GM03348 (cell line): ENCODE measurements around the gene TNS3.
"Not testable (repeated sequence)": the region's sequence is repeated elsewhere in the genome, so short reads cannot be mapped to it uniquely, and the experiment has no call there.

Experiments
- DNase-seq: peaks from one replicate; pipeline ENCODE4 v3.0.0; 2012; ENCODE audit warnings: low spot score

TNS3 gene

DNA sequence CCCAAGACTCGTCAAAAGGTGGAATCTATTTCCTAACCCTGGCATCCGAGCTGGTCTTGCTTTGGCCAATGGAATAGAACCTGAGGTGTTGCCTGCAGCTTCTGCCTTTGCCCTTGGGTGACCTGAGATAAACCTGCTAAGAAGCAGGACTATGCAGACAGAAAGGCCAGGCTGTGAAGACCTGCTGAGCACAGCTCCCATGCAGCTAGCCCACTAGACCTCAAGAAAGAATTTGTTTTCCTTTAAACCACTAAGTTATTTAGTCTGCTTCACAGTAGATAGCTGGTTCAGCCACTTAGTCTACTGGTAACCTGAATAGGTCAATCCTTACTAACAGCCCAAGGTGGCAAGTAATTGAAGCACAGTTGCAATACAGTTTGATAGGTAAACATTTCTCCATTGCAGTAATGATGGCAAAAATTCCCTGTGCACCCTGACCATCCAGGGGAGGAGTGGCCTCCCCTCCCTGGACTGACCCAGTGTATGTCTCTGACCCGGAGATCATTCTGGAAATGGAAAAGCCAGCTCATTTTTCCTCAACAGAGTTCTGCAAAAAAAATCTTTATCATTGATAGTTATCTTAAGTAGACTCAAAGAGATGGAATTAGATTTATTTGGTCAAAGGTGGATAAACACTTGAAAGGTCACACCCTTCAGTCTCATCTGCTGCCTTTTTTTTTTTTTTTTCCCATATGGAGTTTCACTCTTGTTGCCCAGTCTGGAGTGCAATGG lies 20.0 kb downstream of the TNS3 start:
- no peak for DNase-seq

DNA sequence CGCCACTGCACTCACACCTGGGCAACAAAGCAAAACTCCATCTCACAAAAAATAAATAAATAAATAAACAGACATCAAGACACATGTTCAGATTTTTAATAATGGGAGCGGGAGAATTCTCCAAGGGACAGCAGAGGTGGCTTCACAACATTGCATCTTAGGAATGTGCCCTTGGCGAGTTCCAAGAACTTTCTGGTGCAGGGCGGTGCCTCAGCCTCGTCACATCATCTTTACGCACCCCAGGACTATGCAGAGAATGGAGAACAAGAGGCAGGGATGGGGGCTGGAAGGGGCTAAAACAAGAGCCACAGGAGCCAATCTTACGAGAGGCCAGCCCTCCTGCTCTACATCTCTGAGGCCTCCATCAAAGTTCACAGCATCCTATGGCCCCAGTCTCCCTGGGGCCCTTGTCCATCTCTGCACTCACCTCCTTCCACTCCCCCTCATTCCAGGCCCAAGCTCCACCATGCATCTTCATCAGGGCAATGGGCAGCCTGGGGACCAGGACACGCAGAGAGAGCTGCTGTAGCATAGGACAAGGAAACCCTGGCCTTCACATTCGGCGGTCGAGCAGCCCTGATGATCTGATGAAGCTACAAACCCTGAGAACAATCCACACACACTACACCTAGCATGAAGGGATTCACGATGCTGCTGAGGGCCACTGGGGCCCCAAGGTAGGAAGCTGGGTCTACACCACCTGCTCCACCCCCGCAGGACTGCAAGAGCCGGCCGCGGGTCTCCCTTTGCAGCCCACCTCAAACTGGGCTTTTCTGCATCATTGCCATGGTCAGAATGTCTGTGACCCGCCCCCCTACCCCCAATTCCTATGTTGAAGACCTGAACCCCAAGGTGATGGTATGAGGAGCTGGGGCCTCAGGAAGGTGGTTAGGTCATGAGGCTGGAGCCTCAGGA lies 22.3 kb downstream of the TNS3 start:
- DNase-seq, result no peak

DNA sequence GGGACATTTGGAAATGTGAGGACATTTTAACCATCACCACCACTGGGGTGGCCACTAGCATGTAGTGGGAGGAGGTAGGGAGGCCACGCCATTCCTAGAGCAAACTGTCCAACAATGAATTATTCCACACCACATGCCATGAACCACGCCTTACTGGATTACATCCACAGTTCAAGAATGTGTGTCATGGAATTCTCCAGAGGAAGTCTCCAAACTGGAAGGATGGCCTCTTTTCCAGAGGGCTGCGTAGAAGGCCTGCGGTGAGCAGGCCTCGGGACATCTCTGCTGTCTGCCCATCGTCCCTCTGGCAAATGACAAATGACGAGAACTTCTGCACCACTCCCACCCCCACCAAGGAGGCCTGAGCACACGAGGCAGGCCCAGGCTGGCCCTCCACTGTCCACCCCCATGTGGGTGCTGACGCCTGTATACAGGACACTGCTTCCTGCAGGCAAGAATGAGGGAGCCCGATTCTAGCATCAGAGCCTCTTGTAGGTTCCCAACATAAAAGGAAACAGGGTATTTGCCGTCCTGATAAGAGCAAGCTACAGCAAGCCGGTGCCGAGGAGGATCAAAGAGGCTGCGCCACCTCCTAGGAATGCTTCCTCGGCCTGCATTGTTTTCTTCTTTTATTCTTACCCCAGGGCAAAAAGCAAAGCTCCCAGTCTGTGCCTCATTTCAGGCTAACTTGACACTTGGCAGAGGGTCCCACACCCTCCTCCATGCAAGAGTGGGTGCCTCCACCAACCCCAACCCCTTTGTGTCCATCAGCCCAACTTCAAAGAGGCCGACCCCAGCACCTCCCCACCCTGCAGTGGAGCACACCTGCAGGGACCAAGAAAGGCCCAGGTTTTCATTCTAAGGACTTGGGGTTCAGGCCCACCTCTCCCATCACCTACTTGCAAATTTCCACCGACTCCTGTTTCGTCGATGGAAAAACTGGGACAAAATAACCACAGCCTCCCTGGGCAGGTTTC lies 23.9 kb downstream of the TNS3 start:
- peak; percentile 89 for DNase-seq

DNA sequence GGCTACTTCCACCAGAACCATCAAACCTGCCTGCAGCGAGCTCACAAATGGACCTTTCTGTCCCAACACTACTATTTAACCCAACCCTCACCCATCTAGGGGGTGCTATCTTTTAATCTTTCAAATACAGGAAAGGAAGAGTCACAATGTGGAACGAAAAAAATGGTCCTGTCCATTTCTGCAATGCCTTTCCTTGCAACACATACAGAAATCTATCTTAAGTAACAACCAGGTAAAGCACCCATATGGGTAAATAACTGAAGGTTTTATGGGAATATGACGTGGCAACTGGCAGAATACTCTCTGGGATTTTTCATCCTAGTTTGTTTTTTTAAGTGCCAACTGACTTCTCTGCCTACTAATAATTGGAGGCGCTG lies 24.6 kb downstream of the TNS3 start:
- no peak for DNase-seq

DNA sequence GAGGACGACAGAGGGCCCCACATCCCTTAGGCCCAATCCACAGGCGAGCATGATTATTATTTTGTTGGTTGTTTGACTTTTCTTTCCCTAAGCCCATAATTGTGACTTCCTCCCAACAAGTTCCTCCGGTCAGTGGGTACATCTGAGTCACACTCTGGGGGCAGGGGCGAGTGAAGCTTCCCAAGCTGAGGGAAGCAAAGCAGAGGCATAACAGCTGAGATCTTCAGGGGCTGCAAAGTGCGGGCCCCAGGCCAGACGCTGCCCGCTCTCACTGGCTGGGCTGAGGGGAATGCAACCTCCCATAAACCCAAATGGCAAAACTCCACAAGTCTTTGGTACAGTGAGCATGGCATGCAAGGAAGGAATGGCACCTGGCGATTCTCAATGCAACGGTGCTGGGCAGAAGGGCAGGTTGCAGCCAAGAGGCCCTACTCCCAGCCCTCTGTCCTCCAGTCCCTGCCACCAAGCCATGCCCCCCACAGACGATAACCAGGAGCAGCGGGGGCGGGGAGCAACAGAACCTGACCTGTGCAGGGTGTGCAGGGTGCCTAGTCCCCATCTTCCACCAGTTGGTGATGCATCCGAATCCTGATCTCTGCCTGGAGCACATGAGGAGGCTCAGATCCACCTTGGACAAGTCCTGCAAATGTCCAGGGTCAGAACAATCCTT lies 25.3 kb downstream of the TNS3 start:
- DNase-seq, result no peak

DNA sequence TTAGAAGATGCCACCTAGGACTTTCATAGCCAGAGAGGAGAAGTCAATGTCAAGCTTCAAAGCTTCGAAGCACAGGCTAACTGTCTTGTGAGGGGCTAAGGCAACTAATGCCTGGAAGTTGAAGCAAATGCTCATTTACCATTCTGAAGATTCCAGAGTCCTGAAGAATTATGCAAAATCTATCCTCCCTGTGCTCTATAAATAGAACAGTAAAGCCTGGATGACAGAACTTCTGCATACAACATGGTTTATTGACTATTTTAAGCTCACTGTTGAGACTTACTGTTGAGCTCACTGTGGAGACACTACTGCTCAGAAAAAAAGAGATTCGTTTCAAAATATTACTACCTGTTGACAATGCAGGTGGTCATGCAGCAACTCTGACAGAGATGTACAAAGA lies 28.6 kb downstream of the TNS3 start:
- no peak for DNase-seq

DNA sequence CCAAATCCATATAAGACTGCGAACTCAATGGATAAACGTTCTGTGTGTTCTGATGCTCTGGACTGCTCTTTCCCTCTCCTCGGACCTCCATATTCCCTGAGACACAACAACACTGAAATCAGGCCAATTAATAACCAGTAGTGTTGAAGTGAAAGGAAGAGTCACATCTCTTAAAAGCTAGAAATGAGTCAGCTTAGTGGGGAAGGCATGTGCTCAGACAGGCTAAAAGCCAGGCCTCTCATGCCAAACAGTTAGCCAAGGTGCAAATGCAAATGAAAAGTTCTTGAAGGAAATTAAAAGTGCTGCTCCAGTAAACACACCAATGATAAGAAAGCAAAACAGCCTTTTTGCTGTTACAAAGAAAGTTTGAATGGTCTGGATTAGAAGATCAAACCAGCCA lies 29.3 kb downstream of the TNS3 start:
- peak; percentile 75 for DNase-seq

DNA sequence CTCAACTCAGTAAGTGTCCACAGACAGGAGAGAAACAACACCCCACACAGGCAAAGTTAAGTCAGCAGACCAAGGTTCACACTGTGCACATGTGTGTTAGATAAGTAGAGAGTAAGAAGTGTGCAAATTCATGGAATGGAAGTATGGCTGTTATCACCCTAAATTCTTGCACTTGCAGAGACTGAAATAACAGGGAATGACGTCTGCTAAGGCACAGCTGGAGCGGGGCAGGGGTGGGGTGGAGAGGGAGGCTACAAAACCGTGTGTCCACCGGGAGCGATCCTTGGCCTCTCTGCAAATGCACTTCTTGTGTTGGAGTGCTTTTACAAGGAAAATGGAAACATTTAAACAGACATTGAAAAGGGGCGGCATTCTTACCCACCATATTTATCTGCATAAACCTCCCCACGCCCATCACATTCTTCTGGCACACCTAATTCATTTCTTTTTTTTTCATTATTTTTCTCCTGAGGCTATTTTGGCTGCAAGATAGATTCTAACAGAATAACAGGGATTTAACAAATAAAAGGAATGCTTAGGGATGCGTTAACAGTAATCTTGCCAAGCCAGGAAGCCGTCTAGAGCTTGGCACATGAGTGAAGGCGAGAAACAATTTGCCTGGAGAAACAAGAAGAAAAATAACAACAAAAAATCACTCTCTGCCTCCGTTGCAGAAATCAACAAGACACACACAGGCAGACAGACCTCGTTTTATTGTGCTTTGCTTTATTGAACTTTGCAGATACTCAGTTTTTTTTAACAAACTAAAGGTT lies 30.1 kb downstream of the TNS3 start:
- no peak for DNase-seq

DNA sequence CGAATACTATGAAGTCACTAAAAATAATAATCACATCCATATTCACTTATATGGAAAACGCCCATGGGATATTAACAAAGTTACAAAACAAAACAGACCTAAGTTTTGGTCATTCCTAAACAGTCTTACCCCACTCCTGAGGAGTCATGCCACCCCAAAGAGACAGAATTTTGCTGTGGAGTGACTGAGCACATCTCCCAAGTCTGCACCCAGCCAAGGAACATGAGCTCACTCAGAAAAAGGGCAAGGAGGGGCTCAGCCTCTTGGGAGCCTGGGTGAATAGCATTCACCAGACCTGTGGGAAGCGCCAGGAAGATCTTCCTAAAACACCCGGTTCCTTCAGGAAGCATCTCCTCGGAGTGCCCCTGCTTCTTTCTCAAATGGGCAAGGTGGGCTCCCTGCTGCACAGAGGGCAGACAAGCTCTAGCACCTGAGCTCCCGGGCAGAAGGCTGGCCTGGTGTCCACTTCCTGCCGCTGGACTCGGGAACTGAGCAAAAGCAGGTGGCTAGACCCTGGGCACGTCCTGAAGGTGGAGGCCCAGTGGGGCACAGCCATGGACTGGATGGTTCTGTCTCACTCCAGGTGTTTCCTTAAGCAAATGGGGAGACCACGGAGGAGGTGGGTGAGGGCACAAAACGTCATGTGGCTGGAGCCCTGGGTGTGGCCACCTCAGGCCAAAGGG lies 31.0 kb downstream of the TNS3 start:
- no peak for DNase-seq

DNA sequence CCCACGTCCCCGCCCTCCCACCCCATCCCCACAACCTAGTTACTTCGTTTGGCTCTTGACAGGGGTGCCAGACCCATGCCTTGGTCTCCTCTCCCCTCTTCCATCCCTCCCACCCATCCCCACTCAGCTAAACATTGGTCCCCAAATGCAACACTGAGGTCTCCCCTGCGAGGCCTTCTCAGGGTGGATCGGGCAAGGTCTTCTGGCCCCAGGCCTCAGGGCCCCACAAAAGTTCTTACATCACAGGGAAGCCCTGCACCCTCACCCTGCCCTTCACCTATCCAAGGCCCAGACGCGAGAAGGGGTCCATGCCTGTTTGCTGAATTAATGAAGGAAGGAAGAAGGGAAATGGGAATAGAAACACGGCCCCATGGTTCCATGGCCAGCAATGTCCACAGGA lies 32.0 kb downstream of the TNS3 start:
- no peak for DNase-seq

DNA sequence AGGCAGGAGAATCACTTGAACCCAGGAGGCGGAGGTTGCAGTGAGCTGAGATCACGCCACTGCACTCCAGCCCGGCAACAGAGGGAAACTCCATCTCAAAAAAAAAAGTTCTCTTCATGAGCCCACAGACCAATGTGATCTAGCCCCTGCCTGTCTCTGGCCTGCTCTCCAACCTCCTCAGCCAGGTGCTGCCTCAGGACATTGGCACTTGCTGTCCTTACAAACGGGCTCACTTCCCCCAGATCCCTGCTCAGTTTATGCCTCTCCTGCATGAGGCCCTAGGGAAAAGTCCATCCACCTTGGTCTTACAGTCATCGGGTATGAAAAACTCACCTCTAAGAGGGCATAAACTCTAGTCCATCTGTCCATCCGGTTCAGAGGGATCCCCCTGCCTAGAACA lies 32.5 kb downstream of the TNS3 start:
- no peak for DNase-seq

DNA sequence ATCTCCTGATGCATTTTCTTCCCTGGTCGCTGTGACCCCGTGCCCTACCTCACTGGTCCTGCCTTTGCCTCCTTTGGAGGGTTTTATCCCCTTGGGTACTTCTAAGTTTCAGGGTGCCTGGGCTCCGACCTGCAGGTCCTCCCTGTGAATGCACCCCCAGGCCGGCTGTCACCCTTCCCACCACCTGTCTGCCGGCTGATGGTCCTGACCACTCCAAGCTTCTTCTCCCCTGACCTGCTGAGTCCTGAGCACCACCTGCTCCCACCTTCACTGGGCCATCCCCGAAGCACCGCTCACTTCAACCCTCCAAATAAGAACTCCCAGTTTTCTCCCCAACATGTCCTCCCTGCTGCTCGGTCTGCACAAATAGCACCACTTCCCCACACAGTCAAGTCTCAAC lies 33.4 kb downstream of the TNS3 start:
- DNase-seq, result no peak

DNA sequence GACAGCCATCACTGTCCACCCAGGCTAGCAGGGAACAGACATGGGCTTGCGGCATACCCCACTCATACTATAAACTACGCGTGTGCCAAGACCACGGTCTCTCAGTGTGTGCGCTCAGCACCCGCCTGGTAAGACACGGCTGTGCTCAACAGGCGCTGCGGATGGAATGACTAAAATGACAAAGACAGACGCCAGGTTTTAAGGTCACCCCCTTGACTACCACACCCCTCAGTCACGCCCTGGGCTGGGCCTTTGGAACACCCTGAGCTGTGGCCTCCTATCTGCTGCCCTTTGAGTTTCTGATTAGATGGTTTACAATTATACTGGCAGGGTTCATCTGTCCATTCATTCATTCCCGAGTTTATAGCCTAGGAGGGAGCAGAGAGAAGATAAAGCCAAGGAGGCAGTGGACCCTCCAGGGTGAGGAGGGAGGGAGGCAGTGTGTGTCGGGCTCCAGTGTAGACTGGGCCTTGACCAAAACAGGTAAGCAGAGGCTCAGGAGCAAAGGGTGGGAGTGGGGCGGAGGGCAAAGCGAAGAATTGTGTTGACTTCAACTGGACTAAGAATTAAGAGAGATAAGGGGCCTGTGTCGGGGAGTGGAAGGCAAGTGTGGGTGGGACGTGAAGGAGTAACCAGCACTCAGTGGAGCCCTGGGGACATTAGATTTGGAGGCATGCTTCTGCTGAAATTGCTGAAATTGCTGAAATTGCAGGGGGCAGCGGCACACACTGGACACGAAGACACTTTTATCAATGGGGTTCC lies 35.0 kb downstream of the TNS3 start:
- no peak for DNase-seq

DNA sequence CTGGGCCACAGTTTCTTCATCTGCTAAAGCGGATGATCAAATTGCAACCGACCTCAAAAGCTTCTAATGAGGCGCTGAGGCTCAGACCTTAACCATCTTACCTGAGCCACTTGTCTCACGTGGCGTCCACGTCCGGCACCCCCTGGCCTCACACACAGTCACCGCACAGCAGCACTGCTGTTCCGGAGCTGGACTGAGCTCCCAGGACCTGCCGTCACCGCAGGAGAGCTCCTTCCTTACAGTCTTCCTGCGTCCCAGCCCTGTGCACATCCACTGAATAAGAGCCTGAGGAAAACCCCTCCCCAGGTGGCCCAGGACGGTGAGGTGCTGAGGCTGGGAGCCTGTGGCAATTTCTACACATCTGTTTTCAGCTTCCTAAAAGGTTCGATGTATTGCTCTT lies 35.7 kb downstream of the TNS3 start:
- DNase-seq, result no peak

DNA sequence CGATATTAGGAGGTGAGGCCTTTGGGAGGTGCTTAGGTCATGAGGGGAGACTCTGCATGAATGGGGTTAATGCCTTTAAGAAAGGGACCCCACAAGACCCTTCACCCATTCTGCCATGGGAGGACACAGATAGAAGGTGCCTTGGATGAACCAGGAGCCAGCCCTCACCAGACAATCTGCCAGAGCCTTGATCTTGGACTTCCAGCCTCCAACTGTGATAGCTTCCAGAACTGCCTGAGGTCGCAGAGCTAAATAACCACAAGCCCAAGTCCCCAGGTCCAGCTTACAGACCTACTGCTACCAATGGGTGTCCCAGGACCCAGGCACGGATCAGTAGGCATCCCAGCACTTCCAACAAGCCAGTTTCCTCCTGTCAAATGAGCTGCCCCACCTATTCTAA lies 37.5 kb downstream of the TNS3 start:
- no peak for DNase-seq

DNA sequence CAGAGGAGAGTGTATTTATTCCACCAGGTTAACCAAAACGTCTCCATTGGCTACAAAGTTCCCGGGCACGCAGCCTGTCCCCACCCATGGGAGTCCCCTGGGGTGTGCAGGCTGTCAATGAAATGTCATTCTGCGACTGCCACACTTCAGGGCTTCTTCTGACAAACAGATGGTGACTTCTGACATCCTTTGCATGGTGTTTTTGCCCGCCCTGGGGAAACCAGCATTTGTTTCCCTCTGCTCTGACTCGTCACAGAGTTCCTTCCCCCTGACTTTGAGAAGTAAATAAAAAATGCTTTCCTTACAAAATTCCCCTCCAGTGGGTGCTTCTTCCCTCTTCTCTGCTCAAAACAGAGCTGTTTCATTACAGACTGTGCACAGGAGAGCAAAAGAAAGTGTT lies 38.2 kb downstream of the TNS3 start:
- no peak for DNase-seq

DNA sequence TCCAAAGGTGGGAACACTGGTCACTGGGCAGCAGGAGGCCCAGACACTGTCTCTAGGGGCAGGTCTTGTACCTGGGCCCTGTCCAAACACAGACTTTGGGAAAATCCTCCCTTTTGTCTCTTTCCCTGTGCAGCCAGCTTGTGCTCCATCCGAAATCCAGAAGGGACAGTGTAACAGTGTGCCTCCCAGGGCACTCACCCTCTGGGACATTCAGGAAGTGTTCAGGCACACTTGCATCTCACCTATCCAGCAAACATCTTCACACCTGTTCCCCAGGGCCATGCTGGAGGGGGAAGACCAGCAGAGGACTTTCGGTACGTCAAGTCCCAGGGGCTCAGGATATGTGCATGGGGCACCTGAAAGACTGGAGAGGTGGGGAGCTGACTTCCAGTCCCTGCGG lies 38.9 kb downstream of the TNS3 start:
- no peak for DNase-seq

DNA sequence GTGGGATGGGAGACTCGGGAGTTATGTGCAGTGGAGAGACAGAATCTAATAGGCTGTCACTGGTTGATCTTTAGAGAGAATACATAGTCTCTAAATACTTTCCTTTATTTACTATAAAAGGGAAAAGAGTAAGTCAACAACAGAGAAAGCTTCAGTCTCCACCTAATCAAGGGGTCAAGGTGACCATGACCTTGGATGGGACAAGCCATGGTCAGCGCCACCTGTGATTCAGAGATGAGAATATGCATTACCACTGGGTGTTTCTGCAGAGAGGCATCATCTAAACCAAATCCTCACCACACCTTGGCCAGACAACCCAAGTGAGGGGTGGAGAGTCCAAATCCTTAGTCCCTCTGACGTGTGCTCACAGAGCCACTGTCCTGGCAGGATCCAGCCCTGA lies 39.9 kb downstream of the TNS3 start:
- no peak for DNase-seq

DNA sequence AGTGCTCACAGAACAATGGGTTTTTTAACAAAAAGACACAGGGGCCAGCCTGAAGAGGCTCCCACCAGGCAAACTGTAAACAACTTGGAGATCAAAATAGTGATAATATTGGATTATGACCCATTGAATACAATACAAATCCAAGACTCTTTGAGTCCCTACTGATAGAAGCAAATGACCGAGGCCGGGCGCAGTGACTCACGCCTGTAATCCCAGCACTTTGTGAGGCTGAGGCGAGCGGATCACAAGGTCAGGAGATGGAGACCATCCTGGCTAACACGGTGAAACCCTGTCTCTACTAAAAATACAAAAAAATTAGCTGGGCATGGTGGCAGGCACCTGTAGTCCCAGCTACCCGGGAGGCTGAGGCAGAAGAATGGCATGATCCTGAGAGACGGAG lies 40.4 kb downstream of the TNS3 start:
- not testable (repeated sequence) for DNase-seq
